Progenitor cell of endocrine pancreas (in vitro differentiated cells): ENCODE data around the gene ACBD4. TPM values are rescaled to one million over a fixed set of nuclear protein-coding genes. Genes with fewer than 3 reads are reported as not detected.

Experiments
- DNase-seq: peaks from one replicate; pipeline ENCODE4 v3.0.0; 2021; ENCODE audit warnings: low spot score; ENCODE audit not compliant: unreplicated experiment
- H3K27ac Mint-ChIP-seq: 2 replicates; pipeline ENCODE4 v1.8.0; 2021; ENCODE audit warnings: mild to moderate bottlenecking, moderate library complexity, mixed read lengths
- H3K27me3 Mint-ChIP-seq: 2 replicates; pipeline ENCODE4 v1.8.0; 2021; ENCODE audit warnings: mixed read lengths
- H3K36me3 Mint-ChIP-seq: 2 replicates; pipeline ENCODE4 v1.8.0; 2022; ENCODE audit warnings: mixed read lengths; ENCODE audit not compliant: insufficient read depth
- H3K4me1 Mint-ChIP-seq: 2 replicates; pipeline ENCODE4 v1.8.0; 2021; ENCODE audit warnings: low read depth, mixed read lengths
- H3K4me3 Mint-ChIP-seq: 2 replicates; pipeline ENCODE4 v1.8.0; 2021; ENCODE audit warnings: low read depth, mild to moderate bottlenecking, moderate library complexity, mixed read lengths
- H3K9me3 Mint-ChIP-seq: 2 replicates; pipeline ENCODE4 v1.8.0; 2021; ENCODE audit warnings: low read depth, mixed read lengths
- microRNA-seq: library from miRNA; unstranded; fragments of <30 nt; microRNA quantifications from one replicate; pipeline ENCODE4 v1.1.0, GENCODE V29; 2020; ENCODE audit warnings: borderline number of aligned reads; ENCODE audit not compliant: unreplicated experiment
- total RNA-seq: library from RNA; stranded (reverse); gene quantifications from 2 replicates; pipeline ENCODE4 v1.2.1, GENCODE V29; 2021
- TF ChIP-seq, protein P1 (sequence below): fragments of 200-600 bp; sonication (generic); IDR thresholded peaks from one replicate; pipeline ENCODE4 v1.5.0; 2021; ENCODE audit warnings: antibody characterized with exemption, mild to moderate bottlenecking; ENCODE audit not compliant: unreplicated experiment

Gene ACBD4
- total RNA-seq, 1 donor from 2014 or later = 14.1 TPM

DNA sequence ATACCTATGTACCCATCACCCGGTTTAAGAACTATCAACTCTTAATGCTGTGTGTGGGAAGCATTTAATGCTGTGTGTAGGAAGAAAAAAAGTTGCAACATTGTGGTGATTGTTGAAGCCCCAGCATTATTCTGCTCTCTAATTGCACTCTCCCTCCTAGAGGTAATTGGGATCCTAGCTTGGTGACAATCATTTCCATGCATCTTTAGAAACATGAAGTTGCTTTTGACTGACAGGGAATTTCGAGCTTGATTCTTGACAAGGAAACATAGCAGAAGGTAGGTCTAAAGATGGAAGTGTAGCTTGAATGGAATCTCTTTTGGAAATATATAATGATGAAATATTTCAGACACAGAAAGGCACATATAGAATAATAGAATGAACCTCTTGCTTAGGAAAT lies 53.5 kb downstream of the ACBD4 start:
- H3K4me3 Mint-ChIP-seq = no peak overlapping the region
- H3K4me1 Mint-ChIP-seq = peaks cover 8% of the 10 kb centered on the region
- peaks cover 27% of the 10 kb centered on the region for H3K27me3 Mint-ChIP-seq
- no peaks in the 10 kb centered on the region for H3K9me3 Mint-ChIP-seq
- H3K27ac Mint-ChIP-seq = no peak overlapping the region
- H3K36me3 Mint-ChIP-seq = no peaks in the 10 kb centered on the region
- no peak for DNase-seq
- TF ChIP-seq, protein P1, sequence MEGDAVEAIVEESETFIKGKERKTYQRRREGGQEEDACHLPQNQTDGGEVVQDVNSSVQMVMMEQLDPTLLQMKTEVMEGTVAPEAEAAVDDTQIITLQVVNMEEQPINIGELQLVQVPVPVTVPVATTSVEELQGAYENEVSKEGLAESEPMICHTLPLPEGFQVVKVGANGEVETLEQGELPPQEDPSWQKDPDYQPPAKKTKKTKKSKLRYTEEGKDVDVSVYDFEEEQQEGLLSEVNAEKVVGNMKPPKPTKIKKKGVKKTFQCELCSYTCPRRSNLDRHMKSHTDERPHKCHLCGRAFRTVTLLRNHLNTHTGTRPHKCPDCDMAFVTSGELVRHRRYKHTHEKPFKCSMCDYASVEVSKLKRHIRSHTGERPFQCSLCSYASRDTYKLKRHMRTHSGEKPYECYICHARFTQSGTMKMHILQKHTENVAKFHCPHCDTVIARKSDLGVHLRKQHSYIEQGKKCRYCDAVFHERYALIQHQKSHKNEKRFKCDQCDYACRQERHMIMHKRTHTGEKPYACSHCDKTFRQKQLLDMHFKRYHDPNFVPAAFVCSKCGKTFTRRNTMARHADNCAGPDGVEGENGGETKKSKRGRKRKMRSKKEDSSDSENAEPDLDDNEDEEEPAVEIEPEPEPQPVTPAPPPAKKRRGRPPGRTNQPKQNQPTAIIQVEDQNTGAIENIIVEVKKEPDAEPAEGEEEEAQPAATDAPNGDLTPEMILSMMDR = no peak

DNA sequence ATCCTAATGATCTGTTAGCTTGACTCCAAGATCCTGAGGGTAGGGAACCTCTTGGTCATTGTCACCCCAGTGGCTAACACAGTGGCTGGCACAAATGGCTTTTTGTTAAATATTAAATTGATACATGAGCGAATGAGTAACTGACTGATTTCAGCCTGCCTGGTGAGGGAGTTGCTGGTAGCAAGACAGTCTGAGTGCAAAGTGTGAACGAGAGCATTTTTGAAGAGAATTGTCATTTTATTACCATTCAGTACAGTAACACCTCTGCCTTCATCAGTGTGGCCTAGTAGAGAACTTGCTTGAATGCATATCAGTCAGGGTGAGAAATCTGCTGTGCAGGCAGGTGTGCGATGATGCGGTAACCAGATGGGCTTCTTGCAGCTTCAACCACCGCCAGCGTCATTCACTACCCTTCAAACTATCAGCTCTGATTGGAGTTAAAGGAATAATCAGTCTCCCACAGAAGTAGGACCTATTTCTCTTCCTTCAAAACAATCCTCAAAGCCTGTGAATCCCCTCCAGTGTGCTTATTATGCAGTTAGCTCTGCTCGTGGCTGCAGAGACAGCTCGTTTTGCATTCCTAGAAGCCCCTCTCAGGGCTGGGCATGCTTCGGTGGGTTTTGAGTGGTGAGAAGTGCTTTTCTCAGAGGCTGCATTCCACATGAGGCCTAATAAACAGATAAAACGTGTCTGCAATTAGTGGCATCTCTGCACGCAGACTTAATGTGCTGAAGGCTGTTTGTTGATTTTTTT lies 55.2 kb downstream of the ACBD4 start:
- Mint-ChIP-seq H3K9me3 (no peaks in the 10 kb centered on the region), H3K27ac (no peak overlapping the region), H3K36me3 (no peaks in the 10 kb centered on the region), H3K27me3 (peaks cover 18% of the 10 kb centered on the region), H3K4me3 (no peak overlapping the region), H3K4me1 (peaks cover 8% of the 10 kb centered on the region)
- TF ChIP-seq, protein P1 = no peak
- no peak for DNase-seq

Small RNAs within 50 kb of the gene (microRNA-seq; reads per million reads assigned to microRNA genes)
- not detected for gene MIR6784

Other genes with a start within 250 kb of the ACBD4 start
- 127 and 133 TPM in 2 replicates for gene EFTUD2, start 236.2 kb upstream of the ACBD4 start, total RNA-seq
- gene GFAP, start 220.2 kb upstream of the ACBD4 start, total RNA-seq = not detected in 2 replicates
- gene KIF18B, start 187.9 kb upstream of the ACBD4 start, total RNA-seq = 27.7 and 32.2 TPM in 2 replicates
- gene C1QL1, start 167.4 kb upstream of the ACBD4 start, total RNA-seq = 36.2 and 37.0 TPM in 2 replicates
- 65.0 and 68.1 TPM in 2 replicates for gene DCAKD, start 84.1 kb upstream of the ACBD4 start, total RNA-seq
- gene NMT1, start 74.4 kb upstream of the ACBD4 start, total RNA-seq = 97.4 and 98.7 TPM in 2 replicates
- 23.4 and 26.7 TPM in 2 replicates for gene PLCD3, start 3.2 kb upstream of the ACBD4 start, total RNA-seq
- 32.9 and 33.3 TPM in 2 replicates for gene HEXIM1, start 12.8 kb downstream of the ACBD4 start, total RNA-seq
- gene HEXIM2, start 26.2 kb downstream of the ACBD4 start, total RNA-seq = 9.3 and 11.9 TPM in 2 replicates
- 3.2 and 3.3 TPM in 2 replicates for gene FMNL1, start 86.2 kb downstream of the ACBD4 start, total RNA-seq
- 0.24 TPM in 1 of 2 replicates, not detected in the other for gene SPATA32, start 126.4 kb downstream of the ACBD4 start, total RNA-seq
- 7.8 and 8.7 TPM in 2 replicates for gene MAP3K14, start 181.3 kb downstream of the ACBD4 start, total RNA-seq